Measurements from ENCODE around the gene SIX5.
"Not testable (repeated sequence)": the region's sequence is repeated elsewhere in the genome, so short reads cannot be mapped to it uniquely, and the experiment has no call there.

SIX5 gene

DNA sequence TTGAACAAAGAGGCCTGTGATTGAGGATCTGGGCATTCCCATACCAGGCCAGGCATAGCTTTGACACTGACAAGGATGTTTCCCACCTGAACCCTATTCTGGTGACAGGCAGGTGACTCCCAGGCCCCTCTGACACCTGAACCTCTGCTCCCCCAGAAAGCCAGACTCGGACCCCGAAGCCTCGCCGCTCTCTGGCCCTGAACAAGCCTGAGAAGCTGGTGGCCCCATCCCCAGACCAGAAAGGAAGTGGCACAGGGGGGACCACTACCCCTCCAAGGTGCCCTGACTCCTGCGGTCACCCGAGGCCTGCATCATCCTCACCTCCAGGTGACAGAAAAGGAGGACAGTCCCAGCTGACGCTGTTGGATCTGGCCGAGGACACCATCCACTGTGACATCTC is 14.7 kb downstream of the SIX5 start:
- no peak for DNase-seq (ENCODE audit: low spot score)

- no peak for DNase-seq (ENCODE audit: low spot score)
These were observed 15.5 kb downstream of the SIX5 start for GRCh38 chr19:45753548-45753947.

DNA sequence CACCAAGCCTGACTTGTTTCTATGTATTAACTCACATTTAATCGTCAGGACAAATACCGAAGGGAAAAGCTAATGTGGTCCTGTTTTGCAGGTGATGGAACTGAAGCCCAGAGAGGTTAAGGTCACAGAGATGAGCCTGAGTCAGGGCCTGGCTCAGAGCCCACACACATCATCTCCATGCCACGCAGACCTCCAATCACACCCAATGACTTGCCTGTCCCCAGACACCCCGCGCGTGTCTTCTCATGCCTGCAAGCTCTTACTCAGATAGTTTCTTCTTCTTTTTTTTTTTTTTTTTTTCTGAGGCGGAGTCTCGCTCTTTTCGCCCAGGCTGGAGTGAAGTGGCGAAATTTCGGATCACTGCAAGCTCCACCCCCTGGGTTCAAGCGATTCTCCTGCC is 16.4 kb downstream of the SIX5 start:
- DNase-seq (ENCODE audit: low spot score) = no peak

- DNase-seq (ENCODE audit: low spot score) = not testable (repeated sequence)
These were observed 17.6 kb downstream of the SIX5 start for GRCh38 chr19:45751483-45751882.

DNA sequence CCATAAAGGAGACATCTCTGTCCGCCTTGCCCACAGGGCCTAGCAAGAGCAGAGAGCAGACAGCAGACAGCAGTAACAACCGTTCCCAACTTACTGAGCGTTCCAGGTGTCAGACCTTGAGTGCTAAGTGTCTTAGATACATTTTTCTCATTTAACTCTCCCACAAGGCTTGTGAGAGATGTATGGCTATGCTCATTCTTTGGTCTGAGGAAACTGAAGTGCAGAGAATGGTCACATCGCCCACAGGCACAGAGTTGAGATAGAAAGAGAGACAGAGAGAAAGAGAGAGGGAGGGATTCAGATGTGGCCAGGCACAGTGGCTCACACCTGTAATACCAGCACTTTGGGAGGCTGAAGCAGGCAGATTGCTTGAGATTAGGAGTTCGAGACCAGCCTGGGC is 21.5 kb downstream of the SIX5 start:
- DNase-seq (ENCODE audit: low spot score) = no peak

DNA sequence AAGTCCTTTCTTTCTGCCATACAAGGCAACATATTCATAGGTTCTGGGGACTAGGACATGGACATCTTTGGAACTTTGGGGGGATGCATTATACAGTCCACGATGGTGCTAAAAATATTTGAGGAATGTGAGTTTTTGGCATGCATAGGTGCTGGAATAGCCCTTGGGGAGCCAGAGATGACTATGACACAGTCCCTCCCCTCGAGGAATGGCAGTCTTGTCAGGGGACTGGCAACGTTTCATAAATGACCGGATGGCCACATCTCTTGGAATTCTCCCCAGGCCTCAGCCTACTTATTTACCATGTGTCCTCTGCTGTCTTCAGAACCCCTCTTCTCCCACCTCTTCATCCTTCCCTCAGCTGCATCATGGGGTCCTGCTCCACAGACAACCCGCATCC is 22.2 kb downstream of the SIX5 start:
- DNase-seq (ENCODE audit: low spot score) = peak; percentile 52

DNA sequence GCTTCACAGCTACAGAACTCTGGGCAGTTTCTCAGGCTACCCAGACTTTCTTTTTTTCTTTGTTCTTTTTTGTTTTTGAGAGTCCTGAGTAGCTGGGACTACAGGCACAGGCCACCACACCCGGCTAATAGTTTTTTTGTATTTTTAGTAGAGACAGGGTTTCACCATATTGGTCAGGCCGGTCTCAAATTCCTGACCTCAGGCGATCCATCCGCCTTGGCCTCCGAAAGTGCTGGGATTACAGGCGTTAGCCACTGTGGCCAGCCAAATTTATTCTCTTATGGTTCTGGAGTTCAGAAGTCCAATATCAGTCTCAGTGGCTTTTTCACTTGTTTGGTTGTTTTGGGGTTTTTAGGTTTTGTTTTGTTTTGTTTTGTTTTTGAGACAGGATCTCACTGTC is 23.4 kb downstream of the SIX5 start:
- DNase-seq (ENCODE audit: low spot score) = no peak

GRCh38 chr19:45742969-45743368 is 26.1 kb downstream of the SIX5 start:
- no peak for DNase-seq (ENCODE audit: low spot score)

GRCh38 chr19:45739498-45740439 is 29.3 kb downstream of the SIX5 start:
- no peak for DNase-seq (ENCODE audit: low spot score)

- DNase-seq (ENCODE audit: low spot score) = no peak
These were observed 35.8 kb downstream of the SIX5 start, which contains the start of gene MEIOSIN for GRCh38 chr19:45733160-45733810. TSS of gene MEIOSIN (plus strand) at chr19:45733439. CDS start at chr19:45735377, 1,938 bp downstream.

- peak; percentile 96 for DNase-seq (ENCODE audit: low spot score)
These were observed 38.4 kb downstream of the SIX5 start, which contains the start of gene FBXO46 for GRCh38 chr19:45730368-45731288. TSS of gene FBXO46 (minus strand) at chr19:45730896. CDS start at chr19:45713495, 17,401 bp downstream.

DNA sequence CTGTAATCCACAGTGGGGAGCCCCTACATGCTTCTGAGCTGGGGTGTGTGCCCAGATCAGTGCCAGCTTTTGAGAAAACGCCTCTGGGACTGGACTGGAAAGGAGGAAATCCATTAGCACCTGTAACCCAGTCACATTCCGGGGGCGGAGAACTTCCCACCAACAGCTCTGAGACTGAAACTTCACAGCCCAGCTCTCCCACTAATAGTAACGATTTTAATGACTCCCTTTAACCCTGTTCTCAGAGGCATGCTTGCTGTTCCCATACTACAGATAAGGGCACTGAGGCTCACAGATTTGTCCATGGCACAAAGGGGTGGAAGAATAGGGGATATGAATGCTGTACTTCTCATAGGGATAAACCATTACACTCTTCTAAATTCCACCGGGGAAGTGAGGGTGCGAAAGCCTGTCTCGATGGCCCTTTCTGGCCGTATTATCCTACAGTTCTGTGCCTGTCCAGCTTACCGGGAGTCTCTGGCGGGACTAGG is 39.2 kb downstream of the SIX5 start:
- DNase-seq (ENCODE audit: low spot score) = no peak

- DNase-seq (ENCODE audit: low spot score) = not testable (repeated sequence)
These were observed 40.4 kb downstream of the SIX5 start for GRCh38 chr19:45728683-45729082.

- not testable (repeated sequence) for DNase-seq (ENCODE audit: low spot score)
These were observed 49.0 kb downstream of the SIX5 start for GRCh38 chr19:45720065-45720464.

GRCh38 chr19:45717983-45718650 is 50.9 kb downstream of the SIX5 start:
- no peak for DNase-seq (ENCODE audit: low spot score)

GRCh38 chr19:45717131-45717982 is 51.7 kb downstream of the SIX5 start:
- peak; percentile 98 for DNase-seq (ENCODE audit: low spot score)

GRCh38 chr19:45716359-45717130 is 52.5 kb downstream of the SIX5 start:
- DNase-seq (ENCODE audit: low spot score) = no peak

GRCh38 chr19:45715139-45715538 is 53.9 kb downstream of the SIX5 start:
- no peak for DNase-seq (ENCODE audit: low spot score)
